ENCODE data around the gene KCNQ1. TPM values are rescaled to one million over a fixed set of nuclear protein-coding genes. Genes with fewer than 3 reads are reported as not detected.

Gene KCNQ1
- total and polyA plus RNA-seq, 2 donors (not counting 3 experiments of a cell fraction or from before 2014, with no cell fraction given) = 0.07 to 0.09 TPM

DNA sequence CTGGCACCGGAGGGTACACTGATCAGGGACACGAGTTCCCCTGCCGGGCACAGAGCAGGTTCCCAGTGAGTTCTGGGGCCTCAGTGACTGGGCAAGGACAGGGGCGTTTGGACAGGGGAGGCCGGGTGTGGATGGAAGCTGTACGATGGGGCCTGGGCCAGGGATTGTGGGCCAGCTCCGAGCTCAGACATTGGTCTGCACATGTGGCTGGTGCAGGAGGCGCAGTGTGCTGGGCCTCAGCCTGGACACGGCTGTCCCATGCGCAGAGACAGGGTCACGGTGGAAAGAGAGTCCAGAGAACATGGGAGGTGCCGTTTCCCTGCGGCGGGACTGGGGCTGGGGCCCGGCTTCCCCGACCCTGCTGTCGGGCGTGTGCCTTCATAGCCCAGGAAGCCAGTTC lies 380.0 kb downstream of the KCNQ1 start:
- H3K27me3 ChIP-seq (ENCODE audit: control insufficient read depth in 2 of 2, insufficient read depth in 2 of 2, low read length in 2 of 2) = peaks cover 9 to 16% of the 10 kb centered on the region in 2 experiments
- POLR2A ChIA-PET = no interaction called here
- no peak overlapping the region for H2AFZ ChIP-seq (ENCODE audit: low read depth, low read length)
- FAIRE-seq (no peak), DNase-seq (ENCODE audit: low read depth, low spot score) (no peak)
- no peak overlapping the region for H3K27ac ChIP-seq (ENCODE audit: insufficient read depth, low read depth, low read length)
- H3K79me2 ChIP-seq (ENCODE audit: control insufficient read depth, insufficient read depth, low read length) = no peaks in the 10 kb centered on the region
- no peaks in the 10 kb centered on the region for H3K9me1 ChIP-seq (replicated peaks; ENCODE audit: control insufficient read depth, extremely low read depth, insufficient read depth, low read length)
- CTCF ChIA-PET = interaction anchor here (1.4 kb wide), 1 partner anchor 292 kb away, joined by 3 read pairs; no protein-coding TSS in a partner anchor
- intact Hi-C loops (cut with micrococcal nuclease) (no loop called here), dilution Hi-C loops (cut with MboI; ENCODE audit: extremely low pct_ligation_motif_present, low sequenced_read_pairs) (no loop called here)
- H4K20me1 ChIP-seq (replicated peaks; ENCODE audit: control insufficient read depth, extremely low read depth, insufficient read depth, low read length) = no peaks in the 10 kb centered on the region
- no peaks in the 10 kb centered on the region for H3K9me3 ChIP-seq (replicated peaks; ENCODE audit: control insufficient read depth, insufficient read depth, low read length)
- no peak overlapping the region for H3K4me2 ChIP-seq (ENCODE audit: insufficient read depth, low read length)
- no peak overlapping the region for H3K9ac ChIP-seq (replicated peaks; ENCODE audit: extremely low read depth, insufficient read depth, low read length)
- BruUV-seq (replicated peaks) = no TSS peak
- no peaks in the 10 kb centered on the region for H3K36me3 ChIP-seq (ENCODE audit: control insufficient read depth in 2 of 2, extremely low read depth in 1 of 2, insufficient read depth in 2 of 2, low read length in 2 of 2)
- H3K4me1 ChIP-seq (ENCODE audit: control insufficient read depth, extremely low read depth, insufficient read depth, low read length) = no peaks in the 10 kb centered on the region
- TF ChIP-seq POLR2A (IDR thresholded peaks at IDR 0.05; ENCODE audit: low read depth, low read length) (no peak), POLR2AphosphoS5 (IDR thresholded peaks at IDR 0.05; ENCODE audit: insufficient read depth, low read depth, low read length) (no peak), GATA2 (IDR thresholded peaks at IDR 0.05; ENCODE audit: insufficient read depth, insufficient read length, low read depth, low read length) (no peak), EZH2 (IDR thresholded peaks at IDR 0.05; ENCODE audit: borderline replicate concordance, low read depth, low read length, severe bottlenecking) (no peak), FOS (IDR thresholded peaks at IDR 0.05; ENCODE audit: borderline replicate concordance, insufficient read depth, low read length) (no peak), JUN (IDR thresholded peaks at IDR 0.05; ENCODE audit: borderline replicate concordance, insufficient read depth, insufficient read length, low read depth) (no peak)
- TF ChIP-seq, protein P1, sequence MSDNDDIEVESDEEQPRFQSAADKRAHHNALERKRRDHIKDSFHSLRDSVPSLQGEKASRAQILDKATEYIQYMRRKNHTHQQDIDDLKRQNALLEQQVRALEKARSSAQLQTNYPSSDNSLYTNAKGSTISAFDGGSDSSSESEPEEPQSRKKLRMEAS (IDR thresholded peaks at IDR 0.05; ENCODE audit: insufficient read depth, insufficient read length) = no peak
- no peak overlapping the region for H3K4me3 ChIP-seq (replicated peaks in 1 of 3; ENCODE audit: insufficient read depth in 1 of 3, low read depth in 1 of 3, low read length in 3 of 3)

GRCh38 chr11:2825261-2825888 lies 380.6 kb downstream of the KCNQ1 start:
- Histone ChIP-seq H3K27ac (ENCODE audit: insufficient read depth, low read depth, low read length) (no peak overlapping the region), H3K36me3 (ENCODE audit: control insufficient read depth in 2 of 2, extremely low read depth in 1 of 2, insufficient read depth in 2 of 2, low read length in 2 of 2) (no peaks in the 10 kb centered on the region), H3K9me1 (replicated peaks; ENCODE audit: control insufficient read depth, extremely low read depth, insufficient read depth, low read length) (no peaks in the 10 kb centered on the region), H3K4me2 (ENCODE audit: insufficient read depth, low read length) (no peak overlapping the region), H3K9ac (replicated peaks; ENCODE audit: extremely low read depth, insufficient read depth, low read length) (no peak overlapping the region), H3K79me2 (ENCODE audit: control insufficient read depth, insufficient read depth, low read length) (no peaks in the 10 kb centered on the region), H2AFZ (ENCODE audit: low read depth, low read length) (no peak overlapping the region), H3K27me3 (ENCODE audit: control insufficient read depth in 2 of 2, insufficient read depth in 2 of 2, low read length in 2 of 2) (peaks cover 9 to 16% of the 10 kb centered on the region in 2 experiments), H3K4me1 (ENCODE audit: control insufficient read depth, extremely low read depth, insufficient read depth, low read length) (no peaks in the 10 kb centered on the region), H3K9me3 (replicated peaks; ENCODE audit: control insufficient read depth, insufficient read depth, low read length) (no peaks in the 10 kb centered on the region), H3K4me3 (replicated peaks in 1 of 3; ENCODE audit: insufficient read depth in 1 of 3, low read depth in 1 of 3, low read length in 3 of 3) (no peak overlapping the region), H4K20me1 (replicated peaks; ENCODE audit: control insufficient read depth, extremely low read depth, insufficient read depth, low read length) (no peaks in the 10 kb centered on the region)
- ChIA-PET CTCF (interaction anchor here (1.0 to 1.4 kb wide), 2 partner anchors 11 to 292 kb away, joined by 3 to 5 read pairs; no protein-coding TSS in a partner anchor), POLR2A (no interaction called here)
- dilution Hi-C loops (cut with MboI; ENCODE audit: extremely low pct_ligation_motif_present, low sequenced_read_pairs) = no loop called here
- FAIRE-seq = no peak
- intact Hi-C loops (cut with micrococcal nuclease) = no loop called here
- peak; percentile 15 for DNase-seq (ENCODE audit: low read depth, low spot score)
- TF ChIP-seq CTCF (IDR thresholded peaks at IDR 0.05; ENCODE audit: extremely low read depth in 1 of 2, insufficient read depth in 1 of 2, low read depth in 1 of 2, low read length in 2 of 2) (no peak), MYC (IDR thresholded peaks at IDR 0.05; ENCODE audit: low read depth, low read length) (no peak), FOS (IDR thresholded peaks at IDR 0.05; ENCODE audit: borderline replicate concordance, insufficient read depth, low read length) (no peak), POLR2AphosphoS5 (IDR thresholded peaks at IDR 0.05; ENCODE audit: insufficient read depth, low read depth, low read length) (no peak), POLR2A (IDR thresholded peaks at IDR 0.05; ENCODE audit: low read depth, low read length) (no peak), EZH2 (IDR thresholded peaks at IDR 0.05; ENCODE audit: borderline replicate concordance, low read depth, low read length, severe bottlenecking) (no peak), JUN (IDR thresholded peaks at IDR 0.05; ENCODE audit: borderline replicate concordance, insufficient read depth, insufficient read length, low read depth) (no peak), GATA2 (IDR thresholded peaks at IDR 0.05; ENCODE audit: insufficient read depth, insufficient read length, low read depth, low read length) (no peak)
- TF ChIP-seq, protein P1 (IDR thresholded peaks at IDR 0.05; ENCODE audit: insufficient read depth, insufficient read length) = no peak
- BruUV-seq (replicated peaks) = no TSS peak
